Trophoblast cell (in vitro differentiated cells and primary cell): ENCODE results near the gene RASSF8.
A peak's percentile ranks its signal among the peaks of the same experiment; 100 is the strongest.

Experiments used
- DNase-seq, 2 donors: peaks; one replicate each; pipeline ENCODE4 v3.0.0-alpha.2; 2016
- H2AFZ ChIP-seq: 2 replicates; pipeline ENCODE4 v1.6.1; 2013; ENCODE audit warnings: low read length, moderate library complexity, mild to moderate bottlenecking; ENCODE audit not compliant: insufficient read depth, poor library complexity
- H2AK5ac ChIP-seq: 2 replicates; pipeline ENCODE4 v1.6.1; 2013; ENCODE audit warnings: mild to moderate bottlenecking, low read length
- H2BK120ac ChIP-seq: 2 replicates; pipeline ENCODE4 v1.6.1; 2013; ENCODE audit warnings: low read length, mild to moderate bottlenecking, moderate library complexity; ENCODE audit not compliant: insufficient read depth, poor library complexity
- H2BK12ac ChIP-seq: 2 replicates; pipeline ENCODE4 v1.6.1; 2013; ENCODE audit warnings: mild to moderate bottlenecking, low read length, moderate library complexity
- H2BK5ac ChIP-seq: 2 replicates; pipeline ENCODE4 v1.6.1; 2013; ENCODE audit warnings: low read length, low read depth, moderate library complexity, mild to moderate bottlenecking; ENCODE audit not compliant: poor library complexity
- H3K14ac ChIP-seq: 2 replicates; pipeline ENCODE4 v1.6.1; 2013; ENCODE audit warnings: mild to moderate bottlenecking, low read length
- H3K18ac ChIP-seq: 2 replicates; pipeline ENCODE4 v1.6.1; 2013; ENCODE audit warnings: mild to moderate bottlenecking, low read length
- H3K23ac ChIP-seq: 2 replicates; pipeline ENCODE4 v1.6.1; 2013; ENCODE audit warnings: low read length
- H3K27ac ChIP-seq: 2 replicates; pipeline ENCODE4 v1.5.1; 2013; ENCODE audit warnings: low read depth, mild to moderate bottlenecking, inconsistent platforms, low read length, moderate library complexity
- H3K27me3 ChIP-seq: 2 replicates; pipeline ENCODE4 v1.6.1; 2013; ENCODE audit warnings: inconsistent platforms, mild to moderate bottlenecking, low read length, moderate library complexity; ENCODE audit not compliant: insufficient read depth
- H3K36me3 ChIP-seq, 2 experiments: 1 replicate in 1 of 2; 2 replicates in 1 of 2; pipeline ENCODE4 v1.6.1; 2013; ENCODE audit warnings: low read length in 2 of 2, mild to moderate bottlenecking in 2 of 2, moderate library complexity in 1 of 2; ENCODE audit not compliant: insufficient read depth in 2 of 2, control insufficient read depth in 1 of 2
- H3K4ac ChIP-seq: 2 replicates; pipeline ENCODE4 v1.6.1; 2013; ENCODE audit warnings: low read depth, mild to moderate bottlenecking, low read length, moderate library complexity
- H3K4me1 ChIP-seq, 2 experiments: 1 replicate in 1 of 2; 2 replicates in 1 of 2; pipeline ENCODE4 v1.6.1; 2013; ENCODE audit warnings: low read length in 2 of 2, mild to moderate bottlenecking in 2 of 2, moderate library complexity in 1 of 2; ENCODE audit not compliant: insufficient read depth in 2 of 2, control insufficient read depth in 1 of 2
- H3K4me2 ChIP-seq: 2 replicates; pipeline ENCODE4 v1.6.1; 2013; ENCODE audit warnings: inconsistent platforms, mild to moderate bottlenecking, low read length, moderate library complexity
- H3K4me3 ChIP-seq: 2 replicates; pipeline ENCODE4 v1.5.1; 2013; ENCODE audit warnings: mild to moderate bottlenecking, low read depth, low read length, inconsistent platforms
- H3K79me1 ChIP-seq: one replicate; pipeline ENCODE4 v1.6.1; 2013; ENCODE audit warnings: low read length
- H3K79me2 ChIP-seq: 2 replicates; pipeline ENCODE4 v1.6.1; 2013; ENCODE audit warnings: low read length, mild to moderate bottlenecking; ENCODE audit not compliant: control insufficient read depth, insufficient read depth, poor library complexity
- H3K9ac ChIP-seq: 2 replicates; pipeline ENCODE4 v1.6.1; 2013; ENCODE audit warnings: mild to moderate bottlenecking, low read length
- H3K9me3 ChIP-seq: 2 replicates; pipeline ENCODE4 v1.6.1; 2013; ENCODE audit warnings: low read depth, mild to moderate bottlenecking, control low read depth, inconsistent platforms, low read length; ENCODE audit not compliant: insufficient read depth
- H4K12ac ChIP-seq: 2 replicates; pipeline ENCODE4 v1.6.1; 2013; ENCODE audit warnings: low read depth, mild to moderate bottlenecking, low read length, moderate library complexity
- H4K8ac ChIP-seq: 2 replicates; pipeline ENCODE4 v1.6.1; 2013; ENCODE audit warnings: low read depth, mild to moderate bottlenecking, low read length, moderate library complexity
- H4K91ac ChIP-seq: one replicate; pipeline ENCODE4 v1.6.1; 2013; ENCODE audit warnings: low read depth, mild to moderate bottlenecking, low read length, moderate library complexity
- WGBS: extraction: QIAGEN DNeasy Blood & Tissue Kit; methylation state at CpG from one replicate; pipeline ENCODE4 v1.1.7; 2013; ENCODE audit warnings: missing lambda C conversion rate; ENCODE audit not compliant: insufficient read length, insufficient coverage; ENCODE audit errors: extremely low coverage; 5-methylcytosine and 5-hydroxymethylcytosine counted together

RASSF8 gene

GRCh38 chr12:26058308-26058707 is 99.8 kb downstream of the RASSF8 start:
- no peak overlapping the region for H3K4me2 ChIP-seq
- H2AK5ac ChIP-seq: no peak overlapping the region
- H3K79me1 ChIP-seq: no peaks in the 10 kb centered on the region
- no peak overlapping the region for H3K4me3 ChIP-seq
- H2BK5ac ChIP-seq: no peak overlapping the region
- H3K4ac ChIP-seq: no peak overlapping the region
- H3K23ac ChIP-seq: no peak overlapping the region
- H4K8ac ChIP-seq: no peak overlapping the region
- no peak overlapping the region for H3K9ac ChIP-seq
- no peak overlapping the region for H3K27ac ChIP-seq
- H3K4me1 ChIP-seq: no peaks in the 10 kb centered on the region
- H3K14ac ChIP-seq: no peak overlapping the region
- no peaks in the 10 kb centered on the region for H3K79me2 ChIP-seq
- H3K9me3 ChIP-seq: no peaks in the 10 kb centered on the region
- DNase-seq: peak; percentile 24 to 64
- H4K12ac ChIP-seq: no peak overlapping the region
- H3K27me3 ChIP-seq: no peaks in the 10 kb centered on the region
- no peak overlapping the region for H2BK120ac ChIP-seq
- H3K36me3 ChIP-seq: no peaks in the 10 kb centered on the region
- no peak overlapping the region for H4K91ac ChIP-seq
- no peak overlapping the region for H3K18ac ChIP-seq
- no peak overlapping the region for H2BK12ac ChIP-seq
- WGBS: no CpG with 5 or more reads among the region's 8 CpGs
- H2AFZ ChIP-seq: no peak overlapping the region

DNA sequence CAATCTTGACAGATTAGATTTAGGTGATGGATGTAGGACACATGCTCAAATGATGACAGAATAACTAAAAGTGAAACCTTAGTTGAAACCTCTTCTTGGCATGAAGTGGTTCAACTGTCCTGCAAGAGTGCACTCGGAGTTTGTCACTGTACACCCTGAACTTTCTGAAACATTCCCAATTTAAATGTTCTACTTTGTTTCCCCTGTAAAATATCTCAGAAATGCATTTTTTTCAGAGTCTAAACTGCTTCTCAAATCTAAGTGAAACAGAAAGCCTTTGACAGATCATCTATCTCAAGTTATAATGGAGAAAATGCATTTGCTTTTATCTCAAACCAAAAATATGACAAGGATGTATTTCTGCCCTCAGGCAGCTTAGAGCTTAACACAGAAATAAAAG is 100.3 kb downstream of the RASSF8 start:
- H3K79me1 ChIP-seq: no peaks in the 10 kb centered on the region
- no peak overlapping the region for H2BK12ac ChIP-seq
- H2BK5ac ChIP-seq: no peak overlapping the region
- no peak overlapping the region for H3K23ac ChIP-seq
- H3K27ac ChIP-seq: no peak overlapping the region
- H3K79me2 ChIP-seq: no peaks in the 10 kb centered on the region
- H3K9ac ChIP-seq: no peak overlapping the region
- H3K18ac ChIP-seq: no peak overlapping the region
- H3K4me2 ChIP-seq: no peak overlapping the region
- no peaks in the 10 kb centered on the region for H3K27me3 ChIP-seq
- no CpG with 5 or more reads among the region's 1 CpG for WGBS
- no peak overlapping the region for H3K4ac ChIP-seq
- no peak overlapping the region for H4K12ac ChIP-seq
- no peak overlapping the region for H2AFZ ChIP-seq
- no peak overlapping the region for H2BK120ac ChIP-seq
- no peak overlapping the region for H2AK5ac ChIP-seq
- no peak overlapping the region for H4K8ac ChIP-seq
- no peaks in the 10 kb centered on the region for H3K4me1 ChIP-seq
- H3K14ac ChIP-seq: no peak overlapping the region
- H3K36me3 ChIP-seq: no peaks in the 10 kb centered on the region
- no peak overlapping the region for H3K4me3 ChIP-seq
- no peaks in the 10 kb centered on the region for H3K9me3 ChIP-seq
- DNase-seq: peak; percentile 37 to 86
- H4K91ac ChIP-seq: no peak overlapping the region

DNA sequence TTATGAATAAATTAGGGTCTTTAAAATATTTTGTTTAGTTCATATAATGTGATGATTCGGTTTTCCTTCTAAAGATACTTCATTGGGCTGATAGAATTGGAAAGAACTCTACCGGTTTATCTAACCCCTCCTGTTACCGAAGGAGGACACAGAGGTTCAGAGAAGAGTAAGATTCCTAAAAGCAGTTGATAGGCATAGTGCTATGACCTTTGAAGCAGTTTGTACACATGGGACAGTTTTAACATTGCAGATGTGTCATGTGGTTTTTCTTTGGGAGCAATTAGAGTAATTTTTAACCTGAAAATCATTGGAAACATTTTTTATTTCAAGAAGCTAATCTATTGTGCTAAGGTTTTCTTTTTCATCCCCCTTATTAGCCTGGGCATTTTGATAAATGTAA is 103.5 kb downstream of the RASSF8 start:
- Histone ChIP-seq H3K9me3 (no peaks in the 10 kb centered on the region), H2BK12ac (no peak overlapping the region), H3K27ac (no peak overlapping the region), H2AFZ (no peak overlapping the region), H3K79me1 (no peaks in the 10 kb centered on the region), H3K18ac (no peak overlapping the region), H4K12ac (no peak overlapping the region), H3K4me1 (no peaks in the 10 kb centered on the region), H3K4me3 (no peak overlapping the region), H3K27me3 (no peaks in the 10 kb centered on the region), H3K4ac (no peak overlapping the region), H3K14ac (no peak overlapping the region), H4K8ac (no peak overlapping the region), H3K79me2 (no peaks in the 10 kb centered on the region), H3K9ac (no peak overlapping the region), H2BK5ac (no peak overlapping the region), H2BK120ac (no peak overlapping the region), H3K23ac (no peak overlapping the region), H4K91ac (no peak overlapping the region), H3K4me2 (no peak overlapping the region), H3K36me3 (peaks cover 0 to 2% of the 10 kb centered on the region in 2 experiments), H2AK5ac (no peak overlapping the region)
- DNase-seq: no peak
- no CpG with 5 or more reads among the region's 3 CpGs for WGBS

DNA sequence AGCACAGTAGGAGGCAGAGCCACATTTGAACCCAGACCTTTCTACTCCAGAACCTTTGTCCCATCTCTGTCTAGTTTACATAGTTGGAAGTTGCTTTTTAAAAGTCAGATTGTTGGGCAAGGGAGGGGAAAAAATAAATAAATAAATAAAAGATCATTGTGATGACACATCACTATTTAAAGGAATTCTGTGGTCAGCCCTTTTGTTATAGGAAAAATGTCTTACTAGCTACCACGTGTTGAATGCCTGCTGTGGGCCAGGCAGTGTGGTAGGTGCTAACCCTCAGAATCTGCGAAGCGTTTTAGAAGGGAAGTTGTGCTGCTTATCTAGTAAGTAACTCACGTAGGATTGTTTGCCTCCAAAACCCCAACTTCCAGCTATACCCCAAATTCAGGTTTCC is 104.1 kb downstream of the RASSF8 start:
- peak in 1 of 2 donors; percentile 18 for DNase-seq
- H3K27ac ChIP-seq: no peak overlapping the region
- no peak overlapping the region for H3K18ac ChIP-seq
- H3K23ac ChIP-seq: no peak overlapping the region
- H3K4ac ChIP-seq: no peak overlapping the region
- no peak overlapping the region for H3K4me2 ChIP-seq
- H3K36me3 ChIP-seq: peaks cover 0 to 2% of the 10 kb centered on the region in 2 experiments
- no peak overlapping the region for H4K12ac ChIP-seq
- WGBS: no CpG with 5 or more reads among the region's 4 CpGs
- H2BK5ac ChIP-seq: no peak overlapping the region
- no peak overlapping the region for H2BK12ac ChIP-seq
- no peaks in the 10 kb centered on the region for H3K9me3 ChIP-seq
- no peak overlapping the region for H4K91ac ChIP-seq
- no peak overlapping the region for H2BK120ac ChIP-seq
- no peaks in the 10 kb centered on the region for H3K79me1 ChIP-seq
- no peak overlapping the region for H3K4me3 ChIP-seq
- no peaks in the 10 kb centered on the region for H3K27me3 ChIP-seq
- H2AK5ac ChIP-seq: no peak overlapping the region
- peak overlapping the region; percentile 28 for H4K8ac ChIP-seq
- no peaks in the 10 kb centered on the region for H3K79me2 ChIP-seq
- H3K14ac ChIP-seq: no peak overlapping the region
- no peak overlapping the region for H2AFZ ChIP-seq
- no peaks in the 10 kb centered on the region for H3K4me1 ChIP-seq
- H3K9ac ChIP-seq: no peak overlapping the region
